Mucosa of descending colon (tissue), 3 donors: ENCODE measurements around the gene CCDC170. TPM values are rescaled to one million over a fixed set of nuclear protein-coding genes. Genes with fewer than 3 reads are reported as not detected.

ENCODE experiments used
- ATAC-seq: fragments of 200-7000 bp; cut with Tn5 transposase; one replicate; pipeline ENCODE4 v1.9.1; 2020; ENCODE audit warnings: mild to moderate bottlenecking, moderate library complexity
- DNase-seq, 3 donors: peaks; one replicate each; pipeline ENCODE4 v3.0.0-alpha.2; 2020
- H3K36me3 ChIP-seq: fragments of 200-600 bp; one replicate; pipeline ENCODE4 v1.8.0; 2021; ENCODE audit warnings: low read depth, mild to moderate bottlenecking
- H3K4me1 ChIP-seq: fragments of 200-600 bp; one replicate; pipeline ENCODE4 v1.8.0; 2021; ENCODE audit warnings: low read depth, mild to moderate bottlenecking
- H3K4me3 ChIP-seq: fragments of 200-600 bp; one replicate; pipeline ENCODE4 v1.8.0; 2021; ENCODE audit warnings: mild to moderate bottlenecking
- H3K9me3 ChIP-seq: fragments of 200-600 bp; one replicate; pipeline ENCODE4 v1.8.0; 2021; ENCODE audit warnings: mild to moderate bottlenecking
- CTCF ChIP-seq: fragments of 200-600 bp; IDR thresholded peaks from one replicate; pipeline ENCODE4 v1.8.0; 2022; ENCODE audit warnings: antibody characterized with exemption, mild to moderate bottlenecking
- intact Hi-C, 2 donors: fragments of 100-400 bp; cut with DNase I in 1 of 2; cut with micrococcal nuclease in 1 of 2; formaldehyde crosslinking; loops; one replicate each; pipeline versions ENCODE4 v1.11.0 to v1.11.1; 2022; cut with DNase I, micrococcal nuclease
- total RNA-seq, 3 donors: library from RNA; stranded (reverse); fragmentation: NEBNext Ultra II Directional in 2 of 3; extraction: Animal tissue kit (Norgen Biotek cat#: 25700) in 2 of 3; gene quantifications; one replicate each; pipeline versions ENCODE4 v1.2.1 to v1.2.4, GENCODE V29; 2021 to 2023
- donor health status: DM: no; HTN: no; CAD: no; lungs with moderate emphysema.
- donor health status: DM: no; HTN: no; CAD: no.
- donor health status: DM: no; HTN: yes; CAD: no.

CCDC170 gene
- total RNA-seq, 3 donors from 2014 or later, result 0.87 to 2.7 (median 1.7) TPM

- ATAC-seq (no peak), DNase-seq (no peak)
- Histone ChIP-seq H3K4me3 (no peak overlapping the region), H3K9me3 (no peaks in the 10 kb centered on the region), H3K36me3 (no peaks in the 10 kb centered on the region), H3K4me1 (peaks cover 6% of the 10 kb centered on the region)
- no peak for TF ChIP-seq CTCF
- intact Hi-C loops, result no loop called here
Measured at GRCh38 chr6:151661928-151662327, 168.1 kb downstream of the CCDC170 start.

- intact Hi-C loops, result no loop called here
- no peaks in the 10 kb centered on the region for H3K9me3 ChIP-seq
- no peak for TF ChIP-seq CTCF
- ATAC-seq (peak; percentile 57), DNase-seq (no peak)
- H3K36me3 ChIP-seq, result no peaks in the 10 kb centered on the region
- H3K4me3 ChIP-seq, result no peak overlapping the region
- H3K4me1 ChIP-seq, result peaks cover 6% of the 10 kb centered on the region
Measured at GRCh38 chr6:151663559-151663958, 169.7 kb downstream of the CCDC170 start.

GRCh38 chr6:151664390-151664789, 170.6 kb downstream of the CCDC170 start:
- H3K9me3 ChIP-seq, result no peaks in the 10 kb centered on the region
- ATAC-seq, result no peak
- no peak for TF ChIP-seq CTCF
- H3K36me3 ChIP-seq, result no peaks in the 10 kb centered on the region
- DNase-seq, result no peak
- peaks cover 6% of the 10 kb centered on the region for H3K4me1 ChIP-seq
- H3K4me3 ChIP-seq, result no peak overlapping the region
- intact Hi-C loops, result no loop called here

GRCh38 chr6:151665329-151665728, 171.5 kb downstream of the CCDC170 start:
- Histone ChIP-seq H3K4me1 (peaks cover 6% of the 10 kb centered on the region), H3K36me3 (no peaks in the 10 kb centered on the region), H3K9me3 (no peaks in the 10 kb centered on the region), H3K4me3 (no peak overlapping the region)
- TF ChIP-seq CTCF, result no peak
- intact Hi-C loops, result no loop called here
- ATAC-seq (no peak), DNase-seq (no peak)

GRCh38 chr6:151666526-151666925, 172.7 kb downstream of the CCDC170 start:
- ATAC-seq (no peak), DNase-seq (no peak)
- no peak for TF ChIP-seq CTCF
- no peak overlapping the region for H3K4me3 ChIP-seq
- no peaks in the 10 kb centered on the region for H3K36me3 ChIP-seq
- no peaks in the 10 kb centered on the region for H3K9me3 ChIP-seq
- intact Hi-C loops, result no loop called here
- H3K4me1 ChIP-seq, result peaks cover 6% of the 10 kb centered on the region

- intact Hi-C loops, result no loop called here
- no peak for TF ChIP-seq CTCF
- Histone ChIP-seq H3K4me3 (no peak overlapping the region), H3K4me1 (peaks cover 2% of the 10 kb centered on the region), H3K9me3 (no peaks in the 10 kb centered on the region), H3K36me3 (no peaks in the 10 kb centered on the region)
- no peak for DNase-seq
- no peak for ATAC-seq
Measured at GRCh38 chr6:151669208-151669560, 175.4 kb downstream of the CCDC170 start.
